ENCODE measurements around the gene CUL3.

GRCh38 chr2:224472137-224472536 is 113.0 kb downstream of the CUL3 start:
- TF ChIP-seq JUND (IDR thresholded peaks at IDR 0.05) (no peak), CBX3 (IDR thresholded peaks at IDR 0.05; ENCODE audit: low read depth) (no peak), REST (IDR thresholded peaks at IDR 0.05; ENCODE audit: low read depth) (no peak), CTCF (IDR thresholded peaks at IDR 0.05 in 2 of 3, conservative IDR thresholded peaks at IDR 0.05 in 1 of 3; ENCODE audit: borderline replicate concordance in 1 of 3, insufficient read depth in 1 of 3, low read depth in 2 of 3, low read length in 2 of 3) (no peak), EZH2 (IDR thresholded peaks at IDR 0.05) (no peak), EZH2phosphoT487 (IDR thresholded peaks at IDR 0.05; ENCODE audit: borderline replicate concordance) (no peak), MAX (IDR thresholded peaks at IDR 0.05) (no peak), POLR2AphosphoS5 (IDR thresholded peaks at IDR 0.05; ENCODE audit: low read depth, low read length) (no peak), SP1 (IDR thresholded peaks at IDR 0.05; ENCODE audit: low read depth) (no peak), TCF7L2 (IDR thresholded peaks at IDR 0.05; ENCODE audit: borderline replicate concordance, extremely low read depth, insufficient read depth, insufficient read length) (no peak), CEBPB (IDR thresholded peaks at IDR 0.05; ENCODE audit: low read depth) (no peak), ZNF274 (IDR thresholded peaks at IDR 0.05; ENCODE audit: low read depth, low read length) (no peak), YY1 (IDR thresholded peaks at IDR 0.05; ENCODE audit: extremely low read depth, insufficient replicate concordance, low read depth, low read length) (no peak)
